Lower leg skin (tissue), 3 donors: ENCODE results near the gene LPCAT3.

Experiments
- POLR2A ChIP-seq, 2 donors: fragments of 450-650 bp; IDR thresholded peaks; one replicate each; pipeline ENCODE4 v1.6.1; 2016 to 2017; ENCODE audit warnings: antibody characterized with exemption in 2 of 2, mild to moderate bottlenecking in 1 of 2, moderate library complexity in 1 of 2
- TF ChIP-seq, protein P1 (sequence below), 3 donors: fragments of 450-650 bp; IDR thresholded peaks; one replicate each; pipeline ENCODE4 v1.5.1; 2016; ENCODE audit warnings: antibody characterized with exemption in 3 of 3, mild to moderate bottlenecking in 3 of 3, moderate library complexity in 2 of 3

DNA sequence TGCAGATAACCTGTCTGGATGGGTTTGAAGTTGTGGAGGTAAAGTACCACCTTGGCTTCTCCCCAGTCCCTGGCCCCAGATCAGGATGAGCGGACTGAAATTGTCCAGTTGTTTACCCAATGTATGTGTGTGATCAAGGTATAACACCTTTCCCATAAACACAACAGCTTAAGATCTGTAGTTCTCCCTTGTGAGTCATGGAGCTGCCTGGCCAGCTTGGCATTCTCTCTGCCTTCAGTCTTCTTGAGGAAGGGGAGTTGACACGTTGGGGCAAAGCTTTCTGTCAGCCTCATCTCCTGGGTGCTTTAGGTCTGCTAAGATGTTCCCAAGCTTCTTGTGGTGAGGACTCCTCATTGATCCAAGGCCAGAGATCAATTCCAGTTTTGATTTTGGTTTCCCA is 48.3 kb upstream of the LPCAT3 start:
- TF ChIP-seq, protein P1, sequence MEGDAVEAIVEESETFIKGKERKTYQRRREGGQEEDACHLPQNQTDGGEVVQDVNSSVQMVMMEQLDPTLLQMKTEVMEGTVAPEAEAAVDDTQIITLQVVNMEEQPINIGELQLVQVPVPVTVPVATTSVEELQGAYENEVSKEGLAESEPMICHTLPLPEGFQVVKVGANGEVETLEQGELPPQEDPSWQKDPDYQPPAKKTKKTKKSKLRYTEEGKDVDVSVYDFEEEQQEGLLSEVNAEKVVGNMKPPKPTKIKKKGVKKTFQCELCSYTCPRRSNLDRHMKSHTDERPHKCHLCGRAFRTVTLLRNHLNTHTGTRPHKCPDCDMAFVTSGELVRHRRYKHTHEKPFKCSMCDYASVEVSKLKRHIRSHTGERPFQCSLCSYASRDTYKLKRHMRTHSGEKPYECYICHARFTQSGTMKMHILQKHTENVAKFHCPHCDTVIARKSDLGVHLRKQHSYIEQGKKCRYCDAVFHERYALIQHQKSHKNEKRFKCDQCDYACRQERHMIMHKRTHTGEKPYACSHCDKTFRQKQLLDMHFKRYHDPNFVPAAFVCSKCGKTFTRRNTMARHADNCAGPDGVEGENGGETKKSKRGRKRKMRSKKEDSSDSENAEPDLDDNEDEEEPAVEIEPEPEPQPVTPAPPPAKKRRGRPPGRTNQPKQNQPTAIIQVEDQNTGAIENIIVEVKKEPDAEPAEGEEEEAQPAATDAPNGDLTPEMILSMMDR (IDR thresholded peaks at IDR 0.05), result no peak
- no peak for TF ChIP-seq POLR2A (IDR thresholded peaks at IDR 0.05)
